SK-N-MC (cell line): ENCODE results near the gene ATF7IP2.

ENCODE experiments used
- EZH2 ChIP-seq: fragments of 200-600 bp; sonication (generic); IDR thresholded peaks from one replicate; pipeline ENCODE4 v1.6.1; 2017; ENCODE audit warnings: antibody characterized with exemption
- POLR2AphosphoS5 ChIP-seq: IDR thresholded peaks from 2 replicates; pipeline ENCODE4 v1.6.1; 2012; ENCODE audit warnings: mild to moderate bottlenecking, low read depth, low read length, borderline replicate concordance

GRCh38 chr16:10521681-10522274 is 135.9 kb downstream of the ATF7IP2 start:
- no peak for TF ChIP-seq EZH2
- no peak for TF ChIP-seq POLR2AphosphoS5
